ENCODE data around the gene SPECC1L.
"Not testable (repeated sequence)": the region's sequence is repeated elsewhere in the genome, so short reads cannot be mapped to it uniquely, and the experiment has no call there.

GRCh38 chr22:24256736-24257135, 13.9 kb upstream of the SPECC1L start:
- TF ChIP-seq, protein P1, sequence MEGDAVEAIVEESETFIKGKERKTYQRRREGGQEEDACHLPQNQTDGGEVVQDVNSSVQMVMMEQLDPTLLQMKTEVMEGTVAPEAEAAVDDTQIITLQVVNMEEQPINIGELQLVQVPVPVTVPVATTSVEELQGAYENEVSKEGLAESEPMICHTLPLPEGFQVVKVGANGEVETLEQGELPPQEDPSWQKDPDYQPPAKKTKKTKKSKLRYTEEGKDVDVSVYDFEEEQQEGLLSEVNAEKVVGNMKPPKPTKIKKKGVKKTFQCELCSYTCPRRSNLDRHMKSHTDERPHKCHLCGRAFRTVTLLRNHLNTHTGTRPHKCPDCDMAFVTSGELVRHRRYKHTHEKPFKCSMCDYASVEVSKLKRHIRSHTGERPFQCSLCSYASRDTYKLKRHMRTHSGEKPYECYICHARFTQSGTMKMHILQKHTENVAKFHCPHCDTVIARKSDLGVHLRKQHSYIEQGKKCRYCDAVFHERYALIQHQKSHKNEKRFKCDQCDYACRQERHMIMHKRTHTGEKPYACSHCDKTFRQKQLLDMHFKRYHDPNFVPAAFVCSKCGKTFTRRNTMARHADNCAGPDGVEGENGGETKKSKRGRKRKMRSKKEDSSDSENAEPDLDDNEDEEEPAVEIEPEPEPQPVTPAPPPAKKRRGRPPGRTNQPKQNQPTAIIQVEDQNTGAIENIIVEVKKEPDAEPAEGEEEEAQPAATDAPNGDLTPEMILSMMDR (IDR thresholded peaks at IDR 0.05), result not testable (repeated sequence)
- not testable (repeated sequence) for TF ChIP-seq POLR2A (IDR thresholded peaks at IDR 0.05)
